Measurements from ENCODE around the gene TRPC4AP. TPM values are rescaled to one million over a fixed set of nuclear protein-coding genes. Genes with fewer than 3 reads are reported as not detected.

Gene TRPC4AP
- total and polyA plus RNA-seq, 2 of the 8 experiments (the other 6 are each of a cell fraction or from before 2014, with no cell fraction given) = 73.1 to 74.8 TPM

DNA sequence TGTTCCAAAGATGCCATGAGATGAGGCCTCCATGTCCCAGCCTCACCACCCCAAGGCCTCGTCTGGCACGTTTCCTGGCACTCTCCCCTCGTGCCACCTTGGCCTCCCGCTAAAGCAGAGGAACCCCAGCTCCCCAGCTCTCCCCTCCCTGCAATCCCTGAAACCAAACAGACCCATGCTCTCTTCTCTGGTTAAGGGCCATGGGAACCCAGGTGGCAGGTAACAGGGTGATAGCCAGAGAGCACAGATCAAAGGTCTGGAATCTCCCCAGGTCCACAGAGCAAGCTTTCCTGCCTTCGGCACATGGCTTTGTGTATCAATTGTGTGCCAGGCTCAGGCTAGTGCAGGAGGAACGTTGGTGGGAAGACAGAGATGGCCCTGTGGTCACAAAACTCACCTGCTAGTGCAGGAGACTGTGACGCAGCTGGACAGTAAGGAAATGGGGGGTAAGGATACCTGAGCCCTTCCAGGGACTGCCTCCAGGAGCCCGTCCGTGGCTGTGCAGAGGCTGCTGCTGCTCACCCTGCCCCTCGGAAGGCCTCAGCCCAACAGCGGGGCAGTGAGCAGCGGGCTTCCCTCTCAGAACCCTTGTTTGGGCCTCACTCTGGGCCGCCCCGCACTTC lies 98.0 kb downstream of the TRPC4AP start:
- no peak overlapping the region for H2BK20ac ChIP-seq (ENCODE audit: low read length)
- WGBS, 2 experiments (ENCODE audit: extremely low coverage in 1 of 2, insufficient coverage in 1 of 2, insufficient read length in 1 of 2, insufficient replicate concordance in 2 of 2, low coverage in 1 of 2, low lambda C conversion rate in 2 of 2, missing lambda C conversion rate in 1 of 2) = 87% methylated on average over 14 of the region's 14 CpGs; no CpG with 5 or more reads in 1 of the 2 experiments
- H3K36me3 ChIP-seq (ENCODE audit: control insufficient read depth in 2 of 4, insufficient read depth in 4 of 4, low read length in 3 of 4) = peaks cover 0 to 4% (median 3%) of the 10 kb centered on the region in 4 experiments; a peak in 3 of 8 replicates
- H3K27me3 ChIP-seq (replicated peaks in 1 of 4; ENCODE audit: control insufficient read depth in 3 of 4, extremely low read depth in 1 of 4, insufficient read depth in 3 of 4, low read length in 3 of 4) = no peaks in the 10 kb centered on the region
- no peak for DNase-seq (ENCODE audit: low read depth in 1 of 2, low spot score in 2 of 2)
- H3K23me2 ChIP-seq (ENCODE audit: low read depth, low read length) = no peaks in the 10 kb centered on the region; the same call in 1 of the 2 replicates
- H4K20me1 ChIP-seq (replicated peaks in 1 of 2; ENCODE audit: control insufficient read depth in 1 of 2, insufficient read depth in 2 of 2, low read length in 2 of 2) = peaks cover 0 to 11% of the 10 kb centered on the region in 2 experiments
- no peak overlapping the region for H3K4me3 ChIP-seq (ENCODE audit: extremely low read depth in 1 of 4, insufficient read depth in 2 of 4, low read depth in 3 of 4, low read length in 4 of 4)
- H3K9ac ChIP-seq (replicated peaks in 1 of 4; ENCODE audit: extremely low read depth in 1 of 4, low read depth in 3 of 4, low read length in 3 of 4) = no peak overlapping the region
- H2AFZ ChIP-seq (ENCODE audit: low read length) = no peak overlapping the region
- no peak overlapping the region for H3K4me2 ChIP-seq (ENCODE audit: insufficient read depth in 1 of 2, low read depth in 2 of 2, low read length in 2 of 2)
- no peaks in the 10 kb centered on the region for H3K79me2 ChIP-seq (ENCODE audit: control insufficient read depth in 1 of 2, insufficient read depth in 2 of 2, low read length in 2 of 2)
- no peak overlapping the region for H3K56ac ChIP-seq (replicated peaks; ENCODE audit: insufficient read length, low read depth, low read length)
- H2AK5ac ChIP-seq (ENCODE audit: low read depth, low read length) = no peak overlapping the region
- H3K9me3 ChIP-seq (ENCODE audit: insufficient read depth in 2 of 2, low read depth in 1 of 2, low read length in 1 of 2) = no peaks in the 10 kb centered on the region
- H3K4ac ChIP-seq (replicated peaks; ENCODE audit: insufficient read length, low read depth, low read length) = no peak overlapping the region
- H3K27ac ChIP-seq (ENCODE audit: low read depth, low read length) = no peak overlapping the region
- no peak overlapping the region for H3K18ac ChIP-seq (ENCODE audit: extremely low read depth, low read length)
- no peak overlapping the region for H2BK5ac ChIP-seq (ENCODE audit: low read depth, low read length)
- no peak overlapping the region for H2BK120ac ChIP-seq (replicated peaks; ENCODE audit: low read depth, low read length)
- no peak overlapping the region for H2BK15ac ChIP-seq (ENCODE audit: low read length)
- ChIA-PET CTCF (ENCODE audit: partially characterized antibody) (interaction anchor here (0.6 to 4.2 kb wide), 7 partner anchors 7 to 137 kb away, joined by 3 to 25 read pairs (median 3); partner anchors contain the start of genes GSS and MYH7B), POLR2A (ENCODE audit: partially characterized antibody) (interaction anchor here (1.1 kb wide), 1 partner anchor 9 kb away, joined by 5 read pairs; no protein-coding TSS in a partner anchor)
- H3K4me1 ChIP-seq (replicated peaks in 1 of 4; ENCODE audit: control insufficient read depth in 3 of 4, insufficient read depth in 4 of 4, low read length in 3 of 4) = no peaks in the 10 kb centered on the region
- H3K14ac ChIP-seq (ENCODE audit: insufficient read length) = no peak overlapping the region
- no peak for FAIRE-seq
- H4K91ac ChIP-seq (replicated peaks; ENCODE audit: insufficient read length, low read length) = no peak overlapping the region
- no peak overlapping the region for H4K5ac ChIP-seq (ENCODE audit: insufficient read length, low read depth, low read length)
- no peak for TF ChIP-seq CBX5 (IDR thresholded peaks at IDR 0.05; ENCODE audit: low read depth, low read length)
- TF ChIP-seq EGR1 (IDR thresholded peaks at IDR 0.05; ENCODE audit: borderline replicate concordance, low read depth, low read length) = no peak
- no peak for TF ChIP-seq TAF7 (optimal IDR thresholded peaks at IDR 0.05; ENCODE audit: borderline replicate concordance, low read depth, low read length)
- no peak for TF ChIP-seq GABPA (IDR thresholded peaks at IDR 0.05; ENCODE audit: borderline replicate concordance, insufficient read depth, low read length)
- TF ChIP-seq SIRT6 (IDR thresholded peaks at IDR 0.05; ENCODE audit: low read length) = no peak
- TF ChIP-seq CHD1 (IDR thresholded peaks at IDR 0.05; ENCODE audit: low read depth, low read length) = no peak
- TF ChIP-seq SRF (IDR thresholded peaks at IDR 0.05; ENCODE audit: low read depth, low read length) = no peak
- TF ChIP-seq SIX5 (IDR thresholded peaks at IDR 0.05; ENCODE audit: low read depth, low read length) = no peak
- no peak for TF ChIP-seq RFX5 (IDR thresholded peaks at IDR 0.05; ENCODE audit: borderline replicate concordance, low read depth, low read length)
- no peak for TF ChIP-seq SIN3A (conservative IDR thresholded peaks at IDR 0.05 in 1 of 2, IDR thresholded peaks at IDR 0.05 in 1 of 2; ENCODE audit: low read depth in 1 of 2, low read length in 2 of 2)
- TF ChIP-seq ZNF274 (IDR thresholded peaks at IDR 0.05; ENCODE audit: borderline replicate concordance, extremely low read depth, low read length) = no peak
- TF ChIP-seq POU5F1 (IDR thresholded peaks at IDR 0.05; ENCODE audit: low read depth, low read length) = no peak
- H3K79me1 ChIP-seq (ENCODE audit: low read depth, low read length) = no peaks in the 10 kb centered on the region
- H4K8ac ChIP-seq (ENCODE audit: extremely low read depth, insufficient read depth, low read length) = no peak overlapping the region; the same call in 1 of the 2 replicates
- no peak overlapping the region for H2BK12ac ChIP-seq (ENCODE audit: low read depth, low read length)
- H3K23ac ChIP-seq (ENCODE audit: insufficient read length) = no peak overlapping the region

All from H1 (cell line).